GM23338 (cell line): ENCODE data around the gene NOX4.

Experiments used
- TF ChIP-seq, protein P1 (sequence below): IDR thresholded peaks from one replicate; pipeline ENCODE4 v1.6.1; 2018; ENCODE audit warnings: antibody characterized with exemption; ENCODE audit not compliant: unreplicated experiment
- TF ChIP-seq, protein P2 (sequence below), 2 experiments: fragments of 200-600 bp in 1 of 2; sonication (generic) in 1 of 2; conservative IDR thresholded peaks; 2 replicates each; pipeline versions ENCODE4 v1.5.1 to v1.6.1; 2016 to 2017; ENCODE audit warnings: antibody characterized with exemption in 2 of 2, low read depth in 2 of 2, mild to moderate bottlenecking in 2 of 2, moderate library complexity in 1 of 2

DNA sequence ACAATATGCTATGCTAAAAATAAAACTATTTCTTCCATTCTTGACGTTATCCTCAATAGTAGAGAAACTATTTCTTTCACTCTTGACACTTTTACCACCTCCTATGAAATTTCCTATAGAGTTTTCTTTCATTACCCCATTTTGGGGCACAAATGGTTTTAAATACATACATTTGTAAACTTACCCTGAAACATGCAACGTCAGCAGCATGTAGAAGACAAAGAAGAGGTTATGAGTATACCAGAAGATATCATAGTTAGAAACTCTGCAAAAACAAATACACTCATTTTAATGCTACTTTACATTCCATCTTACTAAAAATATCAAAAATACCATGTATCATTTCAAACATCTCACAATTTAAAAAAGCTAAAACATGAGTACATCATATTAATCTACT is 69.5 kb downstream of the NOX4 start:
- TF ChIP-seq, protein P1, sequence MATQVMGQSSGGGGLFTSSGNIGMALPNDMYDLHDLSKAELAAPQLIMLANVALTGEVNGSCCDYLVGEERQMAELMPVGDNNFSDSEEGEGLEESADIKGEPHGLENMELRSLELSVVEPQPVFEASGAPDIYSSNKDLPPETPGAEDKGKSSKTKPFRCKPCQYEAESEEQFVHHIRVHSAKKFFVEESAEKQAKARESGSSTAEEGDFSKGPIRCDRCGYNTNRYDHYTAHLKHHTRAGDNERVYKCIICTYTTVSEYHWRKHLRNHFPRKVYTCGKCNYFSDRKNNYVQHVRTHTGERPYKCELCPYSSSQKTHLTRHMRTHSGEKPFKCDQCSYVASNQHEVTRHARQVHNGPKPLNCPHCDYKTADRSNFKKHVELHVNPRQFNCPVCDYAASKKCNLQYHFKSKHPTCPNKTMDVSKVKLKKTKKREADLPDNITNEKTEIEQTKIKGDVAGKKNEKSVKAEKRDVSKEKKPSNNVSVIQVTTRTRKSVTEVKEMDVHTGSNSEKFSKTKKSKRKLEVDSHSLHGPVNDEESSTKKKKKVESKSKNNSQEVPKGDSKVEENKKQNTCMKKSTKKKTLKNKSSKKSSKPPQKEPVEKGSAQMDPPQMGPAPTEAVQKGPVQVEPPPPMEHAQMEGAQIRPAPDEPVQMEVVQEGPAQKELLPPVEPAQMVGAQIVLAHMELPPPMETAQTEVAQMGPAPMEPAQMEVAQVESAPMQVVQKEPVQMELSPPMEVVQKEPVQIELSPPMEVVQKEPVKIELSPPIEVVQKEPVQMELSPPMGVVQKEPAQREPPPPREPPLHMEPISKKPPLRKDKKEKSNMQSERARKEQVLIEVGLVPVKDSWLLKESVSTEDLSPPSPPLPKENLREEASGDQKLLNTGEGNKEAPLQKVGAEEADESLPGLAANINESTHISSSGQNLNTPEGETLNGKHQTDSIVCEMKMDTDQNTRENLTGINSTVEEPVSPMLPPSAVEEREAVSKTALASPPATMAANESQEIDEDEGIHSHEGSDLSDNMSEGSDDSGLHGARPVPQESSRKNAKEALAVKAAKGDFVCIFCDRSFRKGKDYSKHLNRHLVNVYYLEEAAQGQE: no peak
- TF ChIP-seq, protein P2, sequence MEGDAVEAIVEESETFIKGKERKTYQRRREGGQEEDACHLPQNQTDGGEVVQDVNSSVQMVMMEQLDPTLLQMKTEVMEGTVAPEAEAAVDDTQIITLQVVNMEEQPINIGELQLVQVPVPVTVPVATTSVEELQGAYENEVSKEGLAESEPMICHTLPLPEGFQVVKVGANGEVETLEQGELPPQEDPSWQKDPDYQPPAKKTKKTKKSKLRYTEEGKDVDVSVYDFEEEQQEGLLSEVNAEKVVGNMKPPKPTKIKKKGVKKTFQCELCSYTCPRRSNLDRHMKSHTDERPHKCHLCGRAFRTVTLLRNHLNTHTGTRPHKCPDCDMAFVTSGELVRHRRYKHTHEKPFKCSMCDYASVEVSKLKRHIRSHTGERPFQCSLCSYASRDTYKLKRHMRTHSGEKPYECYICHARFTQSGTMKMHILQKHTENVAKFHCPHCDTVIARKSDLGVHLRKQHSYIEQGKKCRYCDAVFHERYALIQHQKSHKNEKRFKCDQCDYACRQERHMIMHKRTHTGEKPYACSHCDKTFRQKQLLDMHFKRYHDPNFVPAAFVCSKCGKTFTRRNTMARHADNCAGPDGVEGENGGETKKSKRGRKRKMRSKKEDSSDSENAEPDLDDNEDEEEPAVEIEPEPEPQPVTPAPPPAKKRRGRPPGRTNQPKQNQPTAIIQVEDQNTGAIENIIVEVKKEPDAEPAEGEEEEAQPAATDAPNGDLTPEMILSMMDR (conservative IDR thresholded peaks at IDR 0.05; ENCODE audit: low read depth in 2 of 2): no peak
